ENCODE results near the gene LUC7L3.
"Not testable (repeated sequence)": the region's sequence is repeated elsewhere in the genome, so short reads cannot be mapped to it uniquely, and the experiment has no call there.

Gene LUC7L3

DNA sequence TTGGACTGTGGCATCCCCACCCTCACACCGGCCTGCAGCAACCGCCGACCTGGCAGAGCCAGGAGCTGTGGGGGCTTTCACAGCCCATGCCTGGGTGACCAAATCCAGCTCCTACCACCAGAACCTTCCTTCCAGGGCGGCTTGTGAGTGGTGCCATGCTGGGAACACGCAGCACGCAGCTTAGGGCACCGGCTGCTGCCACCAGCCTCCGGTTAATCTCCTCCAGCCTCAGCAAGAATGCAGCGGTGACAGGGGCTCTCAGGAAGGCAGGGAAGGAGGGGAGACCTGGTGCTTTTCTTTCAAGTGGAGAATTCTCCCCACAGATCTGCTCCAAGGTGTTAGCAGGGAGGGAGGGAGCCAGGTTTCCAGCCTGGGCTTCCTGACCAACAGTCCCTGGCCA, 80.2 kb downstream of the LUC7L3 start:
- Histone ChIP-seq H3K4me3 (ENCODE audit: low read depth in 1 of 2, low read length in 2 of 2) (no peak overlapping the region), H3K27ac (ENCODE audit: low read depth, low read length) (no peak overlapping the region), H3K36me3 (ENCODE audit: insufficient read depth, low read length) (no peaks in the 10 kb centered on the region), H3K9ac (ENCODE audit: low read length) (no peak overlapping the region), H3K9me3 (ENCODE audit: low read length) (no peaks in the 10 kb centered on the region), H3K4me1 (ENCODE audit: insufficient read depth, low read length) (no peaks in the 10 kb centered on the region), H3K27me3 (ENCODE audit: control insufficient read depth in 1 of 2, insufficient read depth in 2 of 2, low read length in 2 of 2) (no peaks in the 10 kb centered on the region)

DNA sequence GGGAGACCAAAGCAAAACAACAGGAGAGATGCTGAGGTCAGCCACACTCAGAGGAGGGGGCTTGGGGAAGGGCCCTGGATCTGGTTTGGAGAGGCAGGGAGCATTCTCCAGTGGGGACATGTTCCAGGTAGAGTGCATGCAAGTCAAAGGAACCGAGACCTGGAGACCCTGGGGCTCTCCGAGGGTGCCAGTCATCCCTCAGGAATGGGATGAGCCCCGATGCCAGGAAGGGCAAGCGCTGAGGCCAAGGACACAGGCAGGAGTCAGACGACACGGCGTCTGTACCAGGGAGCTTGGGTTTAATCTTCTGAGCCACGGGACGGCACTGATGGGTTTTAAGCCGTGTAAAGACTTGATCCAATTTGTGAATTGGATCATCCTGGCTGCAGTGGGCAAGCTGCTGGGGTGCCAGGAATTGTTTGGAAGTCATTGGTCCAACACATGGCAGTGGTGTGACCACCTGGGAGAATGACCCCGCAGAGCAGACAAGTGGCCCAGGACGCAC, 80.8 kb downstream of the LUC7L3 start:
- H3K9me3 ChIP-seq (ENCODE audit: low read length) = no peaks in the 10 kb centered on the region
- H3K36me3 ChIP-seq (ENCODE audit: insufficient read depth, low read length) = no peaks in the 10 kb centered on the region
- H3K9ac ChIP-seq (ENCODE audit: low read length) = no peak overlapping the region
- H3K4me3 ChIP-seq (ENCODE audit: low read depth in 1 of 2, low read length in 2 of 2) = no peak overlapping the region
- H3K4me1 ChIP-seq (ENCODE audit: insufficient read depth, low read length) = no peaks in the 10 kb centered on the region
- no peaks in the 10 kb centered on the region for H3K27me3 ChIP-seq (ENCODE audit: control insufficient read depth in 1 of 2, insufficient read depth in 2 of 2, low read length in 2 of 2)
- H3K27ac ChIP-seq (ENCODE audit: low read depth, low read length) = no peak overlapping the region

DNA sequence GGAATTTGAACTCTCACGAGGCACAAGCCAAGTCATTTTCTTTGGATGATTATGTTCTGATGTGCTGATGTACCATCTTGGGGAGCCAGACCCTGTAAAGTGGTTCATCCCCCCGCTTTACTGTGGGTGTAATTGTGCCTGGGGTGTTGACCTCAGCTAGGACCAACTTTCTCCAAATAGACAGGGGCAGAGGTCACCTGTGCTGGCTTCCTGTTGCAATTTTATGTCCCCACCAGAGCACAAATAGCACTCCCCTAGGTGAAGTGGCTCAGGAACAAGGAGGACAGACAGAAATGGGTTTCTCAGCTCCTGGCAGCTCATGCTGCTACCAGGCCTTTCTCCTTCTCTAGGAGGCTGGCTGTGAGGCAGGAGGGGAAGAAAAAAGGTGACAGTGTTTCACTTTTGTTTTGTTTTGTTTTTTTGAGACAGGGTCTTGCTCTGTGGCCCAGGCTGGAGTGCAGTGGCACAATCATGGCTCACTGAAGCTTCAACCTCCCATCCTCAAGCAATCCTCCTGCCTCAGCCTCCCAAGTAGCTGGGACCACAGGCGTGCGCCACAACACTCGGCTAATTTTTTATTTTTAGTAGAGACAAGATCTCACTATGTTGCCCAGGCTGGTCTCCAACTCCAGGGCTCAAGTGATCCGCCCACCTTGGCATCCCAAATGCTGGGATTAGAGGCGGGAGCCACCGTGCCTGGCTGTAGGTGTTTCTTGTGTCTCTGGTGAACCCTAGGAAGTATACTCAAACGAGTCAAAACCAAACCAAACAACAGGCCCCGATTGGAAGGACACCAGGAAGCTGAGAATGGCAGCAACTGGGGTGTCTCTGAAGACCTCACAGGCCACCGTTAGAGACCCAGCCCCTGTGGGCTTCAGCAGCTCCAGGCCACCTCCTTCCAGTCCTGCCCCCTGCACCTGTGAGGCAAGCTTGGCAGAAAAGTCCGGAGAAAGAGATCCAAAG, 83.5 kb downstream of the LUC7L3 start:
- Histone ChIP-seq H3K9me3 (ENCODE audit: low read length) (no peaks in the 10 kb centered on the region), H3K27ac (ENCODE audit: low read depth, low read length) (no peak overlapping the region), H3K36me3 (ENCODE audit: insufficient read depth, low read length) (no peaks in the 10 kb centered on the region), H3K4me3 (ENCODE audit: low read depth in 1 of 2, low read length in 2 of 2) (no peak overlapping the region), H3K27me3 (ENCODE audit: control insufficient read depth in 1 of 2, insufficient read depth in 2 of 2, low read length in 2 of 2) (no peaks in the 10 kb centered on the region), H3K9ac (ENCODE audit: low read length) (no peak overlapping the region), H3K4me1 (ENCODE audit: insufficient read depth, low read length) (no peaks in the 10 kb centered on the region)

DNA sequence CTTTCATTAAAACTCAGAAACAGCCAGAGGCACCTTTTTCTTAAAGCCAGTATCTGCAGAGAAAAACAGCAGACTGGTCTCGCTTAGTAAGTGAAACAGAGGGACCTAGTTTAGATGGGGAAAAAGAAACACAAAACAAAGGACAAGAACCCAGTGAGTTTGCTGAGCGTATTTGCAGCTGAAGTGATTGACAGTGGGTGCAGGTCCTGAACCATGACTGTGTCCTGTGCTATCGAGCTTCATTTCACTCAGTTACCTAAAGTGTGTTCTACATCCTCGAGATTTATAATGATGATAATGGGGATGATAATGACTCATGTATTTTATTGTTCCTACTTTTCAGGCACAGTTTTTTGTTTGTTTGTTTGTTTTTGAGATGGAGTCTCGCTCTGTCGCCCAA, 84.3 kb downstream of the LUC7L3 start:
- H3K36me3 ChIP-seq (ENCODE audit: insufficient read depth, low read length) = no peaks in the 10 kb centered on the region
- H3K27me3 ChIP-seq (ENCODE audit: control insufficient read depth in 1 of 2, insufficient read depth in 2 of 2, low read length in 2 of 2) = no peaks in the 10 kb centered on the region
- H3K4me3 ChIP-seq (ENCODE audit: low read depth in 1 of 2, low read length in 2 of 2) = no peak overlapping the region
- no peaks in the 10 kb centered on the region for H3K9me3 ChIP-seq (ENCODE audit: low read length)
- H3K4me1 ChIP-seq (ENCODE audit: insufficient read depth, low read length) = no peaks in the 10 kb centered on the region
- H3K27ac ChIP-seq (ENCODE audit: low read depth, low read length) = no peak overlapping the region
- H3K9ac ChIP-seq (ENCODE audit: low read length) = no peak overlapping the region

DNA sequence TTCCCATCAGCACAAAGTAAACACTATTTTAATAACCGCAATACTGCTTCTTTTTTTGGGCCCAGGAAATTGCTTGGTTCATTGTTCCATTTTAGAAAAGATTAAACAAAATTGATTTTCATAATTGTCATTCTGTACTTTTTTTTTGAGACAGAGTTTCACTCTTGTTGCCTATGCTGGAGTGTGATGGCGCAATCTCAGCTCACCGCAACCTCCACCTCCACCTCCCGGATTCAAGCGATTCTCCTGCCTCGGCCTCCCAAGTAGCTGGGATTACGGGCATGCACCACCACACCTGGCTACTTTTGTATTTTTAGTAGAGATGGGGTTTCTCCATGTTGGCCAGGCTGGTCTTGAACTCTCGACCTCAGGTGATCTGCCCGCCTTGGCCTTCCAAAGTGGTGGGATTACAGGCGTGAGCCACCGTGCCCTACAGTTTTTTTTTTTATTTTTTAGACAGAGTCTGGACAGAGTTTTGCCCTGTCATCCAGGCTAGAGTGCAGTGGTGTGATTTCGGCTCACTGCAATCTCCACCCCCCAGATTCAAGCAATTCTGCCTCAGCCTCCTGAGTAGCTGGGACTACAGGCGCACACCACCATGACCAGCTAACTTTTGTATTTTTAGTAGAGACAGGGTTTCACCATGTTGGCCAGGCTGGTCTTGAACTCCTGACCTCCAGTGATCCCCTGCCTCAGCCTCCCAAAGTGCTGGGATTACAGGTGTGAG, 85.5 kb downstream of the LUC7L3 start:
- H3K9ac ChIP-seq (ENCODE audit: low read length); H3K27me3 ChIP-seq (ENCODE audit: control insufficient read depth in 1 of 2, insufficient read depth in 2 of 2, low read length in 2 of 2); H3K9me3 ChIP-seq (ENCODE audit: low read length); H3K4me3 ChIP-seq (ENCODE audit: low read depth in 1 of 2, low read length in 2 of 2); H3K27ac ChIP-seq (ENCODE audit: low read depth, low read length); H3K36me3 ChIP-seq (ENCODE audit: insufficient read depth, low read length); H3K4me1 ChIP-seq (ENCODE audit: insufficient read depth, low read length): not testable (repeated sequence)

DNA sequence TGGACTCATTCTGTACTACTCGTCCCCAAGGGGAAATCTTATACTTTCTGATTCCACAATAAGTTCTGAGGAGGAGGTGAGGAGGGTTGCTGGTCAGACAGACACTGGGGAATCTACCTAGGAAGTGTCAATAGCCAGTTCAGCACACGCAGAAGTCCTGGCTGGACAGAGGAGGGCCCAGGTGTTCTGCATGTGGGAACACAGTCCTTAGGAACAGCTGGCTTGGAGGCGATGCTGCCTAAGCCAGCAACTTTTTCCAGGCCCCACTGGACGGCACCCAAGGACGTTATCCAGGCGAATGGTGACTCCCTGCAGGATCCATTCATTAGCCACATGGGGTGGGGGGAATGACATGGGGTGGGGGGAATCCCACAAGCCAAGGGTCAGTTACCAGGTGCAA, 86.1 kb downstream of the LUC7L3 start:
- H3K9me3 ChIP-seq (ENCODE audit: low read length) = no peaks in the 10 kb centered on the region
- H3K36me3 ChIP-seq (ENCODE audit: insufficient read depth, low read length) = no peaks in the 10 kb centered on the region
- H3K27me3 ChIP-seq (ENCODE audit: control insufficient read depth in 1 of 2, insufficient read depth in 2 of 2, low read length in 2 of 2) = no peaks in the 10 kb centered on the region
- H3K4me1 ChIP-seq (ENCODE audit: insufficient read depth, low read length) = no peaks in the 10 kb centered on the region
- H3K27ac ChIP-seq (ENCODE audit: low read depth, low read length) = no peak overlapping the region
- H3K4me3 ChIP-seq (ENCODE audit: low read depth in 1 of 2, low read length in 2 of 2) = no peak overlapping the region
- no peak overlapping the region for H3K9ac ChIP-seq (ENCODE audit: low read length)

All from muscle layer of colon (tissue), 2 donors.